Fibroblast of lung (primary cell): Measurements from ENCODE around the gene DDR2.

Experiments
- EZH2 ChIP-seq: IDR thresholded peaks from 2 replicates; pipeline ENCODE4 v1.5.1; 2012; ENCODE audit warnings: low read length, control low read depth, mild to moderate bottlenecking; ENCODE audit errors: missing control alignments
- TF ChIP-seq, protein P1 (sequence below), 2 donors: IDR thresholded peaks in 1 of 2; conservative IDR thresholded peaks in 1 of 2; 1 replicate in 1 of 2; 2 replicates in 1 of 2; pipeline ENCODE4 v1.5.1; 2011 to 2012; ENCODE audit warnings: low read length in 2 of 2, control low read depth in 1 of 2, inconsistent platforms in 1 of 2, low read depth in 1 of 2, mild to moderate bottlenecking in 1 of 2

DNA sequence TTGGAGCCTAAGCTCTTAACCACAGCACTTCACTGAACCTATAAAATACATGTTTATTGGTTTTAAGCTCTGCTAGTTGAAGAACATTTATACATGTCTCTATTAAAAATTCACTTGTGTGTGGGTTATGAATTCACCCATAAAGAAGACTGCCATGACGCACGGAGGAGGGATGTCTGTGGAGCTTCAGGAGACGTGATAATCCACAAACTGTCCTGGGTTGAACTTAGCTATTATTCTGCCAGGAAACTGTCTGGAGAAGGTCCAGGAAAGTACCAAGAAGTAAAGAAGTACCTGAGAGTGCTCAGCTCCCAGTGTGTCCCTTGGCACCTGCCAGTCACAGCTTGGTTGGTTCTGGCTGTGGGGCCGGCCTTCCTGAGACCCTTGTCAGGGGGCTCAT is 56.3 kb downstream of the DDR2 start:
- TF ChIP-seq, protein P1, sequence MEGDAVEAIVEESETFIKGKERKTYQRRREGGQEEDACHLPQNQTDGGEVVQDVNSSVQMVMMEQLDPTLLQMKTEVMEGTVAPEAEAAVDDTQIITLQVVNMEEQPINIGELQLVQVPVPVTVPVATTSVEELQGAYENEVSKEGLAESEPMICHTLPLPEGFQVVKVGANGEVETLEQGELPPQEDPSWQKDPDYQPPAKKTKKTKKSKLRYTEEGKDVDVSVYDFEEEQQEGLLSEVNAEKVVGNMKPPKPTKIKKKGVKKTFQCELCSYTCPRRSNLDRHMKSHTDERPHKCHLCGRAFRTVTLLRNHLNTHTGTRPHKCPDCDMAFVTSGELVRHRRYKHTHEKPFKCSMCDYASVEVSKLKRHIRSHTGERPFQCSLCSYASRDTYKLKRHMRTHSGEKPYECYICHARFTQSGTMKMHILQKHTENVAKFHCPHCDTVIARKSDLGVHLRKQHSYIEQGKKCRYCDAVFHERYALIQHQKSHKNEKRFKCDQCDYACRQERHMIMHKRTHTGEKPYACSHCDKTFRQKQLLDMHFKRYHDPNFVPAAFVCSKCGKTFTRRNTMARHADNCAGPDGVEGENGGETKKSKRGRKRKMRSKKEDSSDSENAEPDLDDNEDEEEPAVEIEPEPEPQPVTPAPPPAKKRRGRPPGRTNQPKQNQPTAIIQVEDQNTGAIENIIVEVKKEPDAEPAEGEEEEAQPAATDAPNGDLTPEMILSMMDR (conservative IDR thresholded peaks at IDR 0.05 in 1 of 2, IDR thresholded peaks at IDR 0.05 in 1 of 2; ENCODE audit: low read depth in 1 of 2, low read length in 2 of 2) = no peak
- TF ChIP-seq EZH2 = no peak
